HepG2 (cell line): ENCODE results near the gene SBK1. TPM values are rescaled to one million over a fixed set of nuclear protein-coding genes. Genes with fewer than 3 reads are reported as not detected.

Source experiments
- ARNT ChIP-seq: fragments of 450-650 bp; IDR thresholded peaks from 2 replicates; pipeline ENCODE4 v1.6.1; 2017
- ATF1 ChIP-seq: IDR thresholded peaks from 2 replicates; pipeline ENCODE4 v1.6.1; 2016; ENCODE audit warnings: mild to moderate bottlenecking, control low read depth
- ATF7-NPFF ChIP-seq: sonication (generic); formaldehyde crosslinking; IDR thresholded peaks from 2 replicates; pipeline ENCODE4 v1.8.1; 2023; ENCODE audit warnings: mild to moderate bottlenecking, low read depth, missing genetic modification reagents, moderate library complexity
- EP300 ChIP-seq, 3 experiments: sonication (generic) in 1 of 3; formaldehyde crosslinking in 1 of 3; IDR thresholded peaks; 2 replicates each; pipeline versions ENCODE4 v1.5.1 to v1.6.1; 2011 to 2020; ENCODE audit warnings: low read depth in 2 of 3, low read length in 2 of 3, borderline replicate concordance in 1 of 3, improper control_type of control experiment in 1 of 3, mild to moderate bottlenecking in 1 of 3, missing genetic modification reagents in 1 of 3, moderate library complexity in 1 of 3
- FOSL1 ChIP-seq: sonication (generic); formaldehyde crosslinking; IDR thresholded peaks from 2 replicates; pipeline ENCODE4 v1.9.0; 2021; ENCODE audit warnings: missing genetic modification reagents, borderline replicate concordance
- FOXJ3 ChIP-seq: sonication (generic); formaldehyde crosslinking; IDR thresholded peaks from 2 replicates; pipeline ENCODE4 v1.4.0; 2020; ENCODE audit warnings: missing genetic modification reagents, mild to moderate bottlenecking, borderline replicate concordance
- HCFC1 ChIP-seq: fragments of 150-350 bp; IDR thresholded peaks from 2 replicates; pipeline ENCODE4 v1.6.1; 2014; ENCODE audit warnings: low read depth, low read length
- MLXIP ChIP-seq: sonication (generic); formaldehyde crosslinking; IDR thresholded peaks from 2 replicates; pipeline ENCODE4 v1.9.0; 2021; ENCODE audit warnings: missing genetic modification reagents, borderline replicate concordance
- MTERF4 ChIP-seq: sonication (generic); formaldehyde crosslinking; IDR thresholded peaks from 2 replicates; pipeline ENCODE4 v1.8.0; 2023; ENCODE audit warnings: mild to moderate bottlenecking, missing genetic modification reagents
- MXD4 ChIP-seq: IDR thresholded peaks from 2 replicates; pipeline ENCODE4 v1.6.1; 2016; ENCODE audit warnings: mild to moderate bottlenecking, missing biosample characterization, missing genetic modification reagents
- MYC ChIP-seq: sonication (generic); formaldehyde crosslinking; IDR thresholded peaks from 2 replicates; pipeline ENCODE4 v1.9.0; 2021; ENCODE audit warnings: missing genetic modification reagents, borderline replicate concordance
- NKX3-1 ChIP-seq: sonication (generic); formaldehyde crosslinking; IDR thresholded peaks from 2 replicates; pipeline ENCODE4 v1.5.0; 2020; ENCODE audit warnings: missing genetic modification reagents
- PBX3 ChIP-seq: sonication (generic); formaldehyde crosslinking; IDR thresholded peaks from 2 replicates; pipeline ENCODE4 v1.8.1; 2023; ENCODE audit warnings: missing genetic modification reagents, inconsistent platforms, borderline replicate concordance
- SMYD3 ChIP-seq: sonication (generic); formaldehyde crosslinking; IDR thresholded peaks from 2 replicates; pipeline ENCODE4 v1.8.1; 2023; ENCODE audit warnings: mild to moderate bottlenecking, missing genetic modification reagents
- SNAI1 ChIP-seq: sonication (generic); formaldehyde crosslinking; IDR thresholded peaks from 2 replicates; pipeline ENCODE4 v1.5.0; 2020; ENCODE audit warnings: mild to moderate bottlenecking, missing genetic modification reagents, borderline replicate concordance
- TAF15 ChIP-seq: fragments of 200-400 bp; formaldehyde crosslinking; IDR thresholded peaks from one replicate; pipeline ENCODE4 v1.6.1; 2018; ENCODE audit warnings: mild to moderate bottlenecking, low read depth, low read length; ENCODE audit not compliant: poor library complexity, severe bottlenecking
- ZBTB3 ChIP-seq: sonication (generic); formaldehyde crosslinking; IDR thresholded peaks from 2 replicates; pipeline ENCODE4 v1.4.0; 2020; ENCODE audit warnings: low read depth, mild to moderate bottlenecking, moderate library complexity, missing genetic modification reagents, borderline replicate concordance
- ZFP82 ChIP-seq: sonication (generic); formaldehyde crosslinking; IDR thresholded peaks from 2 replicates; pipeline ENCODE4 v1.5.1; 2020; ENCODE audit warnings: mild to moderate bottlenecking, missing genetic modification reagents, borderline replicate concordance
- ZNF225 ChIP-seq: sonication (generic); formaldehyde crosslinking; IDR thresholded peaks from 2 replicates; pipeline ENCODE4 v1.4.0; 2020; ENCODE audit warnings: mild to moderate bottlenecking, missing genetic modification reagents
- ZNF619 ChIP-seq: sonication (generic); formaldehyde crosslinking; IDR thresholded peaks from 2 replicates; pipeline ENCODE4 v1.4.0; 2020; ENCODE audit warnings: mild to moderate bottlenecking, missing genetic modification reagents
- ZNF749 ChIP-seq: sonication (generic); formaldehyde crosslinking; IDR thresholded peaks from 2 replicates; pipeline ENCODE4 v1.8.0; 2022; ENCODE audit warnings: mild to moderate bottlenecking, missing genetic modification reagents, moderate library complexity, borderline replicate concordance
- ZNF841 ChIP-seq: sonication (generic); formaldehyde crosslinking; IDR thresholded peaks from 2 replicates; pipeline ENCODE4 v1.8.1; 2023; ENCODE audit warnings: missing genetic modification reagents, borderline replicate concordance
- polyA plus RNA-seq, 8 experiments: library from polyadenylated mRNA; depleted of rRNA in 3 of 8; stranded (reverse) in 7 of 8; unstranded in 1 of 8; fragments of >200 nt; fragmentation: Illumina TruSeq in 4 of 8; extraction: Trizol in 4 of 8; gene quantifications; 2 replicates each; pipeline versions ENCODE4 v1.2.1 to v1.2.3, GENCODE V29; 2011 to 2016; ENCODE audit warnings: low read depth in 4 of 8, missing spikeins in 1 of 8, mixed read lengths in 1 of 8; ENCODE audit not compliant: insufficient read depth in 1 of 8
- total RNA-seq, 5 experiments: library from RNA; depleted of rRNA; stranded (reverse); fragments of >200 nt; fragmentation: Illumina TruSeq; extraction: Trizol; gene quantifications; 2 replicates each; pipeline ENCODE4 v1.2.3, GENCODE V29; 2016; ENCODE audit warnings: low read depth in 1 of 5
- TF ChIP-seq, protein P1 (sequence below): sonication (generic); formaldehyde crosslinking; IDR thresholded peaks from 2 replicates; pipeline ENCODE4 v1.8.0; 2022; ENCODE audit warnings: mild to moderate bottlenecking, missing genetic modification reagents; ENCODE audit not compliant: insufficient replicate concordance

SBK1 gene
- total and polyA plus RNA-seq, 2 of the 13 experiments (the other 11 are each of a cell fraction or from before 2014, with no cell fraction given) = 0.15 to 0.17 TPM

DNA sequence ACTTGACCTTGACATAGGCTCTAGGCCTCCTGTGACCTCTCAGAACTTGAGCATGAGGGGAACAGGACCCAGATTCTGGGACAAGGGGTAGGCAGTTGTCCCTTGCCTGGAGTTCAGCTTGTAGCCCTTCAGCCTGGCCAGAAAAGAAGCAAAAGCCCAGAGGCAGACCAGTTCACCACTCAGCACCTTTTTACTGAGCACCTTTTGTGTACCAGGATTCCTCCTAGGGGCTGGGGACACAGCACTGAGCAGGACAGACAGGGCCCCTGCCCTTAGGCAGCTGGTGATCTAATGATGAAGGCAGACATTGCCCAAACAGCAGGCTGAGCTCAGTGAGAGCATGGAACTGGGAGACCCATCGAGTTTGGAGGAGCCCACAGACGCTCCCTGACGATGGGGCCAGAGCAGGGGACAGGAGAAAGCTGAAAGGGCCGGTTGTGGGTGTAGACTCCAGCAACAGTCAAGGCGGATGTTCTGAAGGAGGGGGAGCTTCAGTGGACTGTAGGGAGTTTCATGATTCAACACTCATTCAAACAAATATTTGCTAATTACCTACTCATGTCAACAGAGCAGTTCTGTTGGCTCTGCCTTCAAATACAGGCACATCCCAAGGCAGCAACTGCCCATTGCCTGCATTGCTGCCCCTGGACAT lies 32.0 kb downstream of the SBK1 start (continued):
- TF ChIP-seq ATF1 (CRISPR knock-in tag) = no peak
- no peak for TF ChIP-seq ARNT
- TF ChIP-seq, protein P1, sequence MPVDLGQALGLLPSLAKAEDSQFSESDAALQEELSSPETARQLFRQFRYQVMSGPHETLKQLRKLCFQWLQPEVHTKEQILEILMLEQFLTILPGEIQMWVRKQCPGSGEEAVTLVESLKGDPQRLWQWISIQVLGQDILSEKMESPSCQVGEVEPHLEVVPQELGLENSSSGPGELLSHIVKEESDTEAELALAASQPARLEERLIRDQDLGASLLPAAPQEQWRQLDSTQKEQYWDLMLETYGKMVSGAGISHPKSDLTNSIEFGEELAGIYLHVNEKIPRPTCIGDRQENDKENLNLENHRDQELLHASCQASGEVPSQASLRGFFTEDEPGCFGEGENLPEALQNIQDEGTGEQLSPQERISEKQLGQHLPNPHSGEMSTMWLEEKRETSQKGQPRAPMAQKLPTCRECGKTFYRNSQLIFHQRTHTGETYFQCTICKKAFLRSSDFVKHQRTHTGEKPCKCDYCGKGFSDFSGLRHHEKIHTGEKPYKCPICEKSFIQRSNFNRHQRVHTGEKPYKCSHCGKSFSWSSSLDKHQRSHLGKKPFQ (CRISPR knock-in tag) = no peak
- TF ChIP-seq MLXIP (CRISPR knock-in tag) = no peak
- 0 out of 2 replicates have a peak, but pooled peaks have one; percentile 17 for TF ChIP-seq MXD4 (CRISPR knock-in tag)
- TF ChIP-seq TAF15 = no peak
- TF ChIP-seq ATF7-NPFF = peak; percentile 25; the same call in 1 of the 2 replicates
- no peak for TF ChIP-seq ZNF749 (CRISPR knock-in tag)
- TF ChIP-seq NKX3-1 (CRISPR knock-in tag) = no peak
- TF ChIP-seq ZFP82 (CRISPR knock-in tag) = no peak
- peak; percentile 44; the same call in 1 of the 2 replicates for TF ChIP-seq FOXJ3 (CRISPR knock-in tag)
- TF ChIP-seq FOSL1 (CRISPR knock-in tag) = no peak
- TF ChIP-seq HCFC1 = no peak
- no peak for TF ChIP-seq MTERF4 (CRISPR knock-in tag)
- TF ChIP-seq ZNF225 (CRISPR knock-in tag) = no peak
- no peak for TF ChIP-seq SMYD3 (CRISPR knock-in tag)
- TF ChIP-seq MYC (CRISPR knock-in tag) = no peak
- TF ChIP-seq EP300 (IDR thresholded peaks at IDR 0.05; ENCODE audit: low read depth in 2 of 2, low read length in 2 of 2) = peak in 1 of 2 experiments; percentile 29; a peak in 1 of 4 replicates
- TF ChIP-seq EP300 (CRISPR knock-in tag; IDR thresholded peaks at IDR 0.05; ENCODE audit: borderline replicate concordance) = peak; percentile 11; the same call in 1 of the 2 replicates
- no peak for TF ChIP-seq ZBTB3 (CRISPR knock-in tag)
- no peak for TF ChIP-seq PBX3 (CRISPR knock-in tag)
- TF ChIP-seq SNAI1 = no peak
- TF ChIP-seq ZNF619 (CRISPR knock-in tag) = no peak
- TF ChIP-seq ZNF841 (CRISPR knock-in tag) = no peak
